GM21723 (cell line): Measurements from ENCODE around the gene PIWIL4.
"Not testable (repeated sequence)": the region's sequence is repeated elsewhere in the genome, so short reads cannot be mapped to it uniquely, and the experiment has no call there.

Experiments used
- ATAC-seq: cut with Tn5 transposase; IDR thresholded peaks from one replicate; pipeline ENCODE4 v1.9.1; 2021; ENCODE audit warnings: mild to moderate bottlenecking, moderate library complexity; ENCODE audit not compliant: unreplicated experiment

PIWIL4 gene

GRCh38 chr11:94583866-94584500, 16.8 kb downstream of the PIWIL4 start:
- peak; percentile 43 for ATAC-seq

GRCh38 chr11:94584978-94585377, 17.8 kb downstream of the PIWIL4 start:
- ATAC-seq = no peak

- ATAC-seq = no peak
These were observed 18.2 kb downstream of the PIWIL4 start for GRCh38 chr11:94585399-94585798.

GRCh38 chr11:94586546-94586945, 19.4 kb downstream of the PIWIL4 start:
- no peak for ATAC-seq

- no peak for ATAC-seq
These were observed 19.8 kb downstream of the PIWIL4 start for GRCh38 chr11:94586978-94587377.

- no peak for ATAC-seq
These were observed 21.3 kb downstream of the PIWIL4 start for GRCh38 chr11:94588366-94588942.

GRCh38 chr11:94590352-94591041, 23.3 kb downstream of the PIWIL4 start:
- ATAC-seq = no peak

- ATAC-seq = peak; percentile 66
These were observed 25.9 kb downstream of the PIWIL4 start for GRCh38 chr11:94593030-94593429.

- no peak for ATAC-seq
These were observed 27.9 kb downstream of the PIWIL4 start for GRCh38 chr11:94595076-94595475.

- ATAC-seq = no peak
These were observed 30.7 kb downstream of the PIWIL4 start for GRCh38 chr11:94597896-94598295.

- no peak for ATAC-seq
These were observed 32.3 kb downstream of the PIWIL4 start for GRCh38 chr11:94599510-94599909.

GRCh38 chr11:94602430-94603372, 35.5 kb downstream of the PIWIL4 start:
- peak; percentile 77 for ATAC-seq

GRCh38 chr11:94603587-94603986, 36.4 kb downstream of the PIWIL4 start:
- ATAC-seq = no peak

GRCh38 chr11:94604482-94604881, 37.3 kb downstream of the PIWIL4 start:
- no peak for ATAC-seq

- no peak for ATAC-seq
These were observed 46.0 kb downstream of the PIWIL4 start for GRCh38 chr11:94613120-94613519.

GRCh38 chr11:94623120-94623735, 56.1 kb downstream of the PIWIL4 start:
- ATAC-seq = peak; percentile 83

- not testable (repeated sequence) for ATAC-seq
These were observed 58.3 kb downstream of the PIWIL4 start for GRCh38 chr11:94625422-94625821.

- ATAC-seq = not testable (repeated sequence)
These were observed 59.9 kb downstream of the PIWIL4 start for GRCh38 chr11:94627003-94627560.

- ATAC-seq = no peak
These were observed 62.6 kb downstream of the PIWIL4 start for GRCh38 chr11:94629741-94630140.

- no peak for ATAC-seq
These were observed 63.1 kb downstream of the PIWIL4 start for GRCh38 chr11:94630221-94630620.
